Vagina (tissue), 2 donors: ENCODE measurements around the gene ZBTB47. TPM values are rescaled to one million over a fixed set of nuclear protein-coding genes. Genes with fewer than 3 reads are reported as not detected.

Experiments
- DNase-seq, 2 donors: peaks; one replicate each; pipeline ENCODE4 v3.0.0-alpha.2; 2017; ENCODE audit errors: extremely low spot score in 2 of 2
- H3K27ac ChIP-seq: fragments of 200-600 bp; sonication (generic); one replicate; pipeline ENCODE4 v1.5.1; 2019
- H3K27me3 ChIP-seq: fragments of 200-600 bp; sonication (generic); one replicate; pipeline ENCODE4 v1.5.1; 2019
- H3K36me3 ChIP-seq, 2 donors: fragments of 200-600 bp; sonication (generic); one replicate each; pipeline ENCODE4 v1.5.1; 2017 to 2019
- H3K4me1 ChIP-seq: fragments of 200-600 bp; sonication (generic); one replicate; pipeline ENCODE4 v1.5.1; 2019
- H3K4me3 ChIP-seq, 2 donors: fragments of 200-600 bp; sonication (generic); 1 replicate in 1 of 2; 2 replicates in 1 of 2; pipeline ENCODE4 v1.5.1; 2016 to 2019
- H3K9me3 ChIP-seq: fragments of 200-600 bp; sonication (generic); one replicate; pipeline ENCODE4 v1.5.1; 2019
- POLR2A ChIP-seq, 2 donors: fragments of 450-650 bp; IDR thresholded peaks; one replicate each; pipeline ENCODE4 v1.6.1; 2017; ENCODE audit warnings: antibody characterized with exemption in 2 of 2, mild to moderate bottlenecking in 2 of 2, moderate library complexity in 2 of 2
- POLR2AphosphoS5 ChIP-seq, 2 donors: sonication (generic); formaldehyde crosslinking; IDR thresholded peaks; one replicate each; pipeline ENCODE4 v1.9.0; 2017; ENCODE audit warnings: antibody characterized with exemption in 2 of 2, mild to moderate bottlenecking in 2 of 2, low read depth in 1 of 2; ENCODE audit not compliant: insufficient read depth in 1 of 2
- intact Hi-C: fragments of 100-400 bp; cut with DNase I; formaldehyde crosslinking; loops from one replicate; pipeline ENCODE4 v1.15.1; 2023
- total RNA-seq: library from RNA; depleted of rRNA; stranded (reverse); fragments of >200 nt; gene quantifications from one replicate; pipeline ENCODE4 v1.2.3, GENCODE V29; 2016
- TF ChIP-seq, protein P1 (sequence below), 3 experiments: fragments of 450-650 bp in 2 of 3; fragments of 200-600 bp in 1 of 3; sonication (generic) in 1 of 3; IDR thresholded peaks; one replicate each; pipeline ENCODE4 v1.5.1; 2017 to 2019; ENCODE audit warnings: antibody characterized with exemption in 3 of 3, mild to moderate bottlenecking in 2 of 3, moderate library complexity in 2 of 3

Gene ZBTB47
- total RNA-seq, 1 donor from 2014 or later: 47.9 TPM

DNA sequence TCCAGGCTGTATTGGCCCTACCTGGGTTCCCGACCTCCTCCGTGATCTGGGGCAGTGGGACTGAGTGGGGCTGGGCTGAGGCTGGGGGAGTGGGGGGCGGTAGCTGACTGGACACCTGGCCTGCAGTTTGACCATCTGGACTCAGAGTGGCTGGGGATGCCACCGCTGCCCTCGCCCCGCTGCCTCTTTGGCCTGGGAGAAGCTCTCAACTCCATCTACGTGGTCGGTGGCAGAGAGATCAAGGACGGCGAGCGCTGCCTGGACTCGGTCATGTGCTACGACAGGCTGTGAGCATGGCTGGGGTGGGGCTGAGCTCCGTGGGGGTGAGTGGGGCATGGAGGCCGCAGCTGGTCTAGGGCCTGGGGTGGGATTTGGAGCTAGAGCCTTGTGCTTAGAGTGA lies 34.5 kb downstream of the ZBTB47 start:
- no peaks in the 10 kb centered on the region for H3K36me3 ChIP-seq
- intact Hi-C loops: no loop called here
- no peak overlapping the region for H3K27ac ChIP-seq
- H3K4me3 ChIP-seq: no peak overlapping the region
- TF ChIP-seq, protein P1, sequence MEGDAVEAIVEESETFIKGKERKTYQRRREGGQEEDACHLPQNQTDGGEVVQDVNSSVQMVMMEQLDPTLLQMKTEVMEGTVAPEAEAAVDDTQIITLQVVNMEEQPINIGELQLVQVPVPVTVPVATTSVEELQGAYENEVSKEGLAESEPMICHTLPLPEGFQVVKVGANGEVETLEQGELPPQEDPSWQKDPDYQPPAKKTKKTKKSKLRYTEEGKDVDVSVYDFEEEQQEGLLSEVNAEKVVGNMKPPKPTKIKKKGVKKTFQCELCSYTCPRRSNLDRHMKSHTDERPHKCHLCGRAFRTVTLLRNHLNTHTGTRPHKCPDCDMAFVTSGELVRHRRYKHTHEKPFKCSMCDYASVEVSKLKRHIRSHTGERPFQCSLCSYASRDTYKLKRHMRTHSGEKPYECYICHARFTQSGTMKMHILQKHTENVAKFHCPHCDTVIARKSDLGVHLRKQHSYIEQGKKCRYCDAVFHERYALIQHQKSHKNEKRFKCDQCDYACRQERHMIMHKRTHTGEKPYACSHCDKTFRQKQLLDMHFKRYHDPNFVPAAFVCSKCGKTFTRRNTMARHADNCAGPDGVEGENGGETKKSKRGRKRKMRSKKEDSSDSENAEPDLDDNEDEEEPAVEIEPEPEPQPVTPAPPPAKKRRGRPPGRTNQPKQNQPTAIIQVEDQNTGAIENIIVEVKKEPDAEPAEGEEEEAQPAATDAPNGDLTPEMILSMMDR (IDR thresholded peaks at IDR 0.05): no peak
- TF ChIP-seq POLR2A (IDR thresholded peaks at IDR 0.05) (no peak), POLR2AphosphoS5 (IDR thresholded peaks at IDR 0.05; ENCODE audit: insufficient read depth in 1 of 2, low read depth in 1 of 2) (no peak)
- DNase-seq: no peak
- no peaks in the 10 kb centered on the region for H3K27me3 ChIP-seq
- H3K4me1 ChIP-seq: peaks cover 30% of the 10 kb centered on the region
- H3K9me3 ChIP-seq: no peaks in the 10 kb centered on the region

DNA sequence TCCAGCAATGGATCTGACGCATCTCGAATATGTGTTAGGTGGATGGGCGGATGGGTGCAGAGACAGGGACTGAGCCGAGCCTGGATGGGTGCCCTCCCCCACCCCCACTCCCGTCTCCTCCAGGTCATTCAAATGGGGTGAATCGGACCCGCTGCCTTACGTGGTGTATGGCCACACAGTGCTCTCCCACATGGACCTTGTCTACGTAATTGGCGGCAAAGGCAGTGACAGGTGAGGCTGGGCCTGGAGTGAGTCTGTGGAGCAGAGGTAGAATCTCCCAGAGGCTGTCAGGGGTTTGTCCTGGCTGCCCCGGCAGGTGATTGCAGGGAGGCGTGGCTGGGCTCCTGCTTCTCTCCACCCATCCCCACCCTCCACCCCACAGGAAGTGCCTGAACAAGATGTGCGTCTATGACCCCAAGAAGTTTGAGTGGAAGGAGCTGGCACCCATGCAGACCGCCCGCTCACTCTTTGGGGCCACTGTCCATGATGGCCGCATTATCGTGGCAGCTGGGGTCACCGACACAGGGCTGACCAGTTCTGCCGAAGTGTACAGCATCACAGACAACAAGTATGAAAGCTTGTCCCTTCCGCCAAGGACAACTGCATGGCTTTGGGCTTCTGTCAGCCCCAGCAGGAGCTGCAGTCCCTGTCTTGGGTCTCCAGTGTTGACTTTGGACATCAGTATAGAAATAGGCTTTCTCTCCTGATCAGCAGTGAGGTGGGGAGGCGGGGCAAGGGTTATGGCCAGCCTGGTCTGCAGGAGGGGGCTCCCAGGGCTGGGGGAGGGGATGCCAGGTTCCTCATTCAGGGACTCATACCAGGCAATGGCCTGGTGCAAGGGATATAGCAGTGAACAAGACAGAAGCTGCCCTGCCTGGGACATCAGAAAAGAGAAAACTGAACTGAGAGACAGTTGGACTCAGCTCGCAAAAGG lies 35.3 kb downstream of the ZBTB47 start:
- H3K36me3 ChIP-seq: no peaks in the 10 kb centered on the region
- H3K4me1 ChIP-seq: peaks cover 24% of the 10 kb centered on the region
- DNase-seq: no peak
- no peak overlapping the region for H3K27ac ChIP-seq
- no peaks in the 10 kb centered on the region for H3K27me3 ChIP-seq
- H3K4me3 ChIP-seq: no peak overlapping the region
- no peaks in the 10 kb centered on the region for H3K9me3 ChIP-seq
- intact Hi-C loops: no loop called here
- TF ChIP-seq POLR2A (IDR thresholded peaks at IDR 0.05): no peak
- TF ChIP-seq, protein P1 (IDR thresholded peaks at IDR 0.05): no peak
- TF ChIP-seq POLR2AphosphoS5 (IDR thresholded peaks at IDR 0.05; ENCODE audit: insufficient read depth in 1 of 2, low read depth in 1 of 2): no peak

DNA sequence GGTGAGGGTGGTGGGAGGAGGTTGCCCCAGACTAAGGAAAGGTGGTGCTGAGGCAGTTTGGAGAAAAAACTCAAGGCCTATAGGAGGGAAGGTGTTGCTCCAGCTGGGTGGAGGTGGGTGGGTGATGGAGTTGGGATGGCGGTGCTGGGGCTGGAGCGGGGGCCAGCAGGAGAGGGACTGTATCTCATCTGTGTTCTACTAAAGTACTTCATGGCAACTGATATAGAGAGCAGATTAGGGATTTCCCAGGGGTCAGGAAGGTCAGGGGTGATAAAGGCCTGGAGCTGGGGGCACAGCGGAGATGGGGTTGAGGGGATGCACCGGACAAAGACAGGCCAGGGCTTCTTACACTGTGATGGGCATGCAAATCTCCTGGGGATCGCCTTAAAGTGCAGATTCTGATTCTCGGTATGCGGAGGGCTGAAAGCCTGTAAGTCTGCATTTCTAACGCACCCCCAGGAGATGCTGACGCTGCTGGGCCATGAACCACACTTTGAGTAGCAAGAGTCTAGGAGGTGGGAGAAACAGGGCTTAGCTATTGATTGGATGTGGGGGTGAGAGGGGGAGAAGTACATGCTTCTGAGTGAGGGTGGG lies 36.0 kb downstream of the ZBTB47 start:
- no peak for DNase-seq
- Histone ChIP-seq H3K4me1 (peaks cover 18% of the 10 kb centered on the region), H3K36me3 (no peaks in the 10 kb centered on the region), H3K9me3 (no peaks in the 10 kb centered on the region), H3K27me3 (no peaks in the 10 kb centered on the region), H3K27ac (no peak overlapping the region), H3K4me3 (no peak overlapping the region)
- intact Hi-C loops: no loop called here
- no peak for TF ChIP-seq POLR2A (IDR thresholded peaks at IDR 0.05)
- TF ChIP-seq, protein P1 (IDR thresholded peaks at IDR 0.05): no peak

DNA sequence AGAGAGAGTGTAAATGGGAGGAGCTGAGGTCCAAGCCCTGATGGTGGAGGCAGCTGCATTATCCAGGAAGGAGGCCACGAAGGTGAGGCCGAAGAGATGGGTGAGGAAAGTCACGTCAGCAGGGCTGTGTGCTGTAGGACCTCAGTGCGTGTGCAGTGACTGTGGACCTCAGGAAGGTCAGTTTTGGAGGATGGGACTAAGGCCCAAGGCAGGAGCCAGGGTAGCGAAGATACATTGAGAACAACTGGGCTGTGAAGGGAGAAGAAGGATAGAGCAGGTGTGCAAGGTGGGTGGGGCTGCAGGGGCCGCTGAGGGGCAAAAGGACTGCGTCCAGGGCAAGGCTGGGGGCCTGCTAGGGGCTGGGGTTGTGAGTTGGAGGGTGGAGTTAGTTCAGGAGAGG lies 36.7 kb downstream of the ZBTB47 start:
- no peaks in the 10 kb centered on the region for H3K36me3 ChIP-seq
- TF ChIP-seq, protein P1 (IDR thresholded peaks at IDR 0.05): no peak
- TF ChIP-seq POLR2AphosphoS5 (IDR thresholded peaks at IDR 0.05; ENCODE audit: insufficient read depth in 1 of 2, low read depth in 1 of 2): no peak
- TF ChIP-seq POLR2A (IDR thresholded peaks at IDR 0.05): no peak
- H3K4me3 ChIP-seq: no peak overlapping the region
- no peaks in the 10 kb centered on the region for H3K9me3 ChIP-seq
- no peaks in the 10 kb centered on the region for H3K27me3 ChIP-seq
- DNase-seq: no peak
- intact Hi-C loops: no loop called here
- peaks cover 11% of the 10 kb centered on the region for H3K4me1 ChIP-seq
- H3K27ac ChIP-seq: no peak overlapping the region
